ENCODE data around the gene GCNA.

- TF ChIP-seq CTCF (conservative IDR thresholded peaks at IDR 0.05; ENCODE audit: low read depth in 2 of 2) (no peak), EZH2 (IDR thresholded peaks at IDR 0.05; ENCODE audit: low read depth, unreplicated experiment) (no peak), EZH2phosphoT487 (IDR thresholded peaks at IDR 0.05; ENCODE audit: unreplicated experiment) (no peak), POLR2AphosphoS5 (IDR thresholded peaks at IDR 0.05; ENCODE audit: low read depth) (no peak), ZNF331 (CRISPR knock-in tag; IDR thresholded peaks at IDR 0.05; ENCODE audit: low read depth) (no peak), REST (IDR thresholded peaks at IDR 0.05; ENCODE audit: unreplicated experiment) (no peak), CREB1 (CRISPR knock-in tag; IDR thresholded peaks at IDR 0.05; ENCODE audit: low read depth) (no peak), ZNF114 (CRISPR knock-in tag; IDR thresholded peaks at IDR 0.05) (no peak), JUNB (IDR thresholded peaks at IDR 0.05; ENCODE audit: unreplicated experiment) (no peak), NANOG (IDR thresholded peaks at IDR 0.05; ENCODE audit: borderline replicate concordance) (no peak), STAT1 (IDR thresholded peaks at IDR 0.05; ENCODE audit: unreplicated experiment) (no peak), ETS1 (IDR thresholded peaks at IDR 0.05) (no peak)
Measured at GRCh38 chrX:71541210-71542022, 36.8 kb upstream of the GCNA start.

Data from GM23338 (cell line).